ENCODE results near the gene L3HYPDH. TPM values are rescaled to one million over a fixed set of nuclear protein-coding genes. Genes with fewer than 3 reads are reported as not detected.

The L3HYPDH gene
- total RNA-seq, 4 donors from 2014 or later = 39.4 to 98.4 (median 71.7) TPM

DNA sequence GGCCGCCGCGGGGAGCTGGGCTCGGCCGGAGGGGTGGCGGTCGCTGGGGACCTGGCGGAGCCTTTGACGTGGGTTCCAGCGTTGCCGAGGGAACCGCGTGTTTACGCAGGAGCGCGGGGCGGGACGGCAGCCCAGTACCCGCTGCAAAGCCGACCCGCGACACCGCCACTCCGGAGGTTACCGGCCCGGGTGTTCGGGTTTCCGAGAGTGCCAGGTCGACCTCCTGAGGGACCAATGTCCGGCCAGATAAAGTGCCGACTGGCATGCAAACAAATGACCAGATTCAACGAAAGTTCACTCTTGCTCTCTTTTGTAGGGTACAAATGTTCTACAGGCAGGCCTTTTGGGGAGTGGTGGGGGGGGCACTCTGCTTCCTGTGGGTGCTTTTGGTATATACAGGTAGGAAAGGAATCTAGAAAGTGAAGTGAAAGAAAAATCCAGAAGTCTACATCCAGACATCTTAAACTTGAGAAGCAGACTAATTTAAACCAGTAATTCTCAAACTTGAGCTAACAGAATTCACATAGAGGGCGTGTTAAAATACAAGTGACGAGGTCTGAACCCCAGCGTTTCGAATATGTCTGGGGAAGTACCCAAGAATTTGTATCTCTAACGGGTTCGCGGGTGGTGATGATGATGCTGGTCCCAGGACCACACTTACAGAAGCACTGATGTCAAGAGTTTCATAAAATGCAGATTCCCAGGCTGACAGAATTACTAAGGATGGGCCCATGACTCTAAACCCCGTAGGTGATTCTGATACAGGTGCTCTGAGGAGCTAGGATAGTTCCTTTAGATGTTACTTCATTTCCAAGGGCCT is 18.7 kb downstream of the L3HYPDH start, which contains the start of gene GPR135:
Gene GPR135 (minus strand): TSS at position 65 of the 820 bp plus-strand sequence. CDS start 154 bp downstream, outside the sequence.
- Histone ChIP-seq H3K4me3 (peak within 1 kb of the TSS; percentile 37 to 65), H3K4me1 (peaks cover 0 to 3% of the 10 kb centered on the region in 2 donors), H3K36me3 (no peaks in the 10 kb centered on the region), H3K27ac (peak within 1 kb of the TSS; percentile 71 to 89), H3K27me3 (no peaks in the 10 kb centered on the region), H3K9me3 (no peaks in the 10 kb centered on the region)
- intact Hi-C loops (cut with DNase I; ENCODE audit: low total_unique reads) = no loop called here
- DNase-seq = no peak
- TF ChIP-seq POLR2A (IDR thresholded peaks at IDR 0.05) = no peak
- TF ChIP-seq, protein P1, sequence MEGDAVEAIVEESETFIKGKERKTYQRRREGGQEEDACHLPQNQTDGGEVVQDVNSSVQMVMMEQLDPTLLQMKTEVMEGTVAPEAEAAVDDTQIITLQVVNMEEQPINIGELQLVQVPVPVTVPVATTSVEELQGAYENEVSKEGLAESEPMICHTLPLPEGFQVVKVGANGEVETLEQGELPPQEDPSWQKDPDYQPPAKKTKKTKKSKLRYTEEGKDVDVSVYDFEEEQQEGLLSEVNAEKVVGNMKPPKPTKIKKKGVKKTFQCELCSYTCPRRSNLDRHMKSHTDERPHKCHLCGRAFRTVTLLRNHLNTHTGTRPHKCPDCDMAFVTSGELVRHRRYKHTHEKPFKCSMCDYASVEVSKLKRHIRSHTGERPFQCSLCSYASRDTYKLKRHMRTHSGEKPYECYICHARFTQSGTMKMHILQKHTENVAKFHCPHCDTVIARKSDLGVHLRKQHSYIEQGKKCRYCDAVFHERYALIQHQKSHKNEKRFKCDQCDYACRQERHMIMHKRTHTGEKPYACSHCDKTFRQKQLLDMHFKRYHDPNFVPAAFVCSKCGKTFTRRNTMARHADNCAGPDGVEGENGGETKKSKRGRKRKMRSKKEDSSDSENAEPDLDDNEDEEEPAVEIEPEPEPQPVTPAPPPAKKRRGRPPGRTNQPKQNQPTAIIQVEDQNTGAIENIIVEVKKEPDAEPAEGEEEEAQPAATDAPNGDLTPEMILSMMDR (IDR thresholded peaks at IDR 0.05) = no peak

DNA sequence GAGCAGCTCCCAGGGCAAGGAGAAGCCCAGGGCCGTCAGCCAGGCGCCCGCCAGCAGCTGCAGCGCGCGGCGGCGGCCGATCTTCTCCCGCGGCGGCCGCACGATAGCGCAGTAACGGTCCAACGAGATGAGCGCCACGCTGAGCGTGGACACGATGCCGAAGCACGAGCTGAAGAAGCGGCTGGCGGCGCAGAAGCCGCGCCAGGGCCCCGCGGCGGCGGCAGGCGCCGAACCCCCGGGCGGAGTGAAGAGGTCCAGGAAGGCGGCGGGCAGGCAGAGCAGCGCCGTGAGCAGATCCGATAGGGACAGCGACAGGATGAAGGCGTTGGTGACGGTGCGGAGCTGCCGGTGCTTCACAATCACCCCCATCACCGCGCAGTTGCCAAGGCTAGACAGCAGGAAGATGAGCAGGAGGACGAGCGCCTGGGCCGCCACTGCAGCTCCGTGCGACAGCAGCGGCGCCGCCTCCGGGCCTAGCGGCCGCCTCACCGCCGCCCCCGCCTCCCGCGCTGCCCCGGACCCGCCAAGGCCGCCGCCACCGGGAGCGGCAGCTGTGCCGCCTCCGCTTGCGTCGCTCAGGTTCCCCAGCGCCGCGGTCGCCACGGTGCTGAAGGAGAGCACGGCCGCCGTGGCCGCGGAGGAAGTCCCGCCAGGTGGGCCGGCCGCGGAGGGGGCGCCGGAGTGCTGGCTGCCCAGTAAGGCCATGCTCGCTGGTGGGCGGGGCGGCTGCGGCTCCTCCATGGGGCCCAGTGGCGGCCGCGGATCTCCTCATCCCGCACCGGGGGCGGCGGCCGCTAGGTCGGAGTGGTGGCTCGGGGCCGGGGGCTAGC is 19.5 kb downstream of the L3HYPDH start:
- DNase-seq = peak; percentile 67 to 76
- no peaks in the 10 kb centered on the region for H3K36me3 ChIP-seq
- intact Hi-C loops (cut with DNase I; ENCODE audit: low total_unique reads) = no loop called here
- H3K4me3 ChIP-seq = peak overlapping the region; percentile 37 to 65
- H3K27ac ChIP-seq = peak overlapping the region; percentile 71 to 89
- TF ChIP-seq, protein P1 (IDR thresholded peaks at IDR 0.05) = peak in 1 of 4 experiments; percentile 11
- TF ChIP-seq POLR2A (IDR thresholded peaks at IDR 0.05) = peak in 1 of 2 donors; percentile 27
- H3K27me3 ChIP-seq = no peaks in the 10 kb centered on the region
- peaks cover 0 to 3% of the 10 kb centered on the region in 2 donors for H3K4me1 ChIP-seq
- H3K9me3 ChIP-seq = no peaks in the 10 kb centered on the region

DNA sequence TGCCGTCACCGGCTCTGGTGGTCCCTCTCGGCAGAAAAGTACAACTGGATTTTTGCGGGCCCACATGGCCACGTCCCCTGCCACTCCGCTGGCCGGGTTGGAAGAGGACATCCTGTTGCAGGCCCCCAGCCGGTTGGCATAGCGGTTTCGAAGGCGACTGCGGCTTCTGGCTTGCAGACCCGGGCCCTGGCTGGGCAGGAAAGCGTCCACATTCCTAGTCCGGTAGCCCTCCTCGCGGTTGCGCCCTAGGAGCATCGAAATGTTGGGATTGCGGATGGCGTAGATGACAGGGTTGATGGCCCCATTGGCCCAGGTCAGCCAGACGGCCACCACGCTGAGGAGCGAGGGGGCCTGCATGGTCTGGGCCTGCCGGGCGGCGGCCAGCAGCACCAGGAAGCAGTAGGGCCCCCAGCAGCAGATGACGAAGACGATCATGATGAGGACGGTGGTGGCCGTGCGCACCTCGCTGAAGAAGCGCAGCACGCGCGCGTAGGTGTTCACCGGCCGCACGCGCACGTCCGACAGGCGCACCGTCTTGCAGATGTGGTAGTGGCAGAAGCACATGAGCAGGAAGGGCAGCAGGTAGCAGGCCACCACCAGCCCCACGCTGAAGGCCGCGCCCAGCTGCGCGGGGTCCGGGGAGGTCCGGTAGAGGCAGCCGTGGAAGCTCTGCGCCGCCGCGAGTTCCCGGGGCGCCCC is 20.3 kb downstream of the L3HYPDH start:
- Histone ChIP-seq H3K4me3 (peak overlapping the region; percentile 37 to 65), H3K27ac (peak overlapping the region; percentile 71 to 89), H3K4me1 (peaks cover 0 to 3% of the 10 kb centered on the region in 2 donors), H3K9me3 (no peaks in the 10 kb centered on the region), H3K36me3 (no peaks in the 10 kb centered on the region), H3K27me3 (no peaks in the 10 kb centered on the region)
- DNase-seq = no peak
- TF ChIP-seq, protein P1 (IDR thresholded peaks at IDR 0.05) = no peak
- TF ChIP-seq POLR2A (IDR thresholded peaks at IDR 0.05) = no peak
- intact Hi-C loops (cut with DNase I; ENCODE audit: low total_unique reads) = no loop called here

DNA sequence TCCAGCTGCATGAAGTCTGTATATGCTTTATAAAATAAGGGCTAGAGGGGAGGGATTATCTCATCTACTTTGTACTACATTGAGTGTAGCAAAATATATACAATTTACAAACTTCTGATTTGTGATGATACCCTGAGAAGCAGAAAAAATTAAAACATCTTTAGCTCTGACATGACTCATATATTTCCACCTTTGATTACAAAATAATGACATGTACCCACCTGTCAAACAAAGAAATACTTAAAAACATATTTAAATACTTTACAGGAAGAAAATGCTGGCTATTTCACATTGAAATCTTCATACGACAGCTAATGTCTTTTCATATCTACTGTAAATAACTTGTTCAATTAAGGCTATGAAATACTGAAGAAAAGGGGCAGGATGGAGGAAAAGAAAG is 22.3 kb downstream of the L3HYPDH start:
- no peak for DNase-seq
- no peak overlapping the region for H3K4me3 ChIP-seq
- intact Hi-C loops (cut with DNase I; ENCODE audit: low total_unique reads) = no loop called here
- no peaks in the 10 kb centered on the region for H3K9me3 ChIP-seq
- no peaks in the 10 kb centered on the region for H3K27me3 ChIP-seq
- no peaks in the 10 kb centered on the region for H3K36me3 ChIP-seq
- TF ChIP-seq, protein P1 (IDR thresholded peaks at IDR 0.05) = no peak
- no peak for TF ChIP-seq POLR2A (IDR thresholded peaks at IDR 0.05)
- H3K4me1 ChIP-seq = peaks cover 0 to 3% of the 10 kb centered on the region in 2 donors
- H3K27ac ChIP-seq = no peak overlapping the region
